SH-SY5Y (cell line): Measurements from ENCODE around the gene OPALIN.

Source experiments
- GATA2 ChIP-seq: IDR thresholded peaks from 2 replicates; pipeline ENCODE4 v1.6.1; 2011; ENCODE audit warnings: mild to moderate bottlenecking, low read depth, low read length
- GATA3 ChIP-seq: IDR thresholded peaks from 2 replicates; pipeline ENCODE4 v1.6.1; 2011; ENCODE audit warnings: low read depth, mild to moderate bottlenecking, low read length, moderate library complexity

Gene OPALIN

DNA sequence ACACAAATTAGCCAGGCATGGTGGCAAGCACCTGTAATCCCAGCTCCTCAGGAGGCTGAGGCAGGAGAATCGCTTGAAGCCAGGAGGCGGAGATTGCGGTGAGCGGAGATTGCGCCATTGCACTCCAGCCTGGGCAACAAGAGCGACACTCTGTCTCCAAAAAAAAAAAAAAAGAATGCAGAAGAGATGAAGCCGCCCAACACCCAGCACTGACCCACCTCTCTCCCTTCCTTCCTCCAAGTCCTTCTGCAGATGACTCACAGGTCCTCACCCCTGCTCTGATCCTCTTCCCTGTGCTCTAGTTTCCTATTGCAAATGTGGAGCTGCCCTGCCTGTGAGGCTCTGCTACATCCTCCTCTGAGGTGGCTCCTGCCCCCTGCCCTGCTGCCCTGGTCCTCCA lies 22.0 kb upstream of the OPALIN start:
- TF ChIP-seq GATA3 (no peak), GATA2 (no peak)

DNA sequence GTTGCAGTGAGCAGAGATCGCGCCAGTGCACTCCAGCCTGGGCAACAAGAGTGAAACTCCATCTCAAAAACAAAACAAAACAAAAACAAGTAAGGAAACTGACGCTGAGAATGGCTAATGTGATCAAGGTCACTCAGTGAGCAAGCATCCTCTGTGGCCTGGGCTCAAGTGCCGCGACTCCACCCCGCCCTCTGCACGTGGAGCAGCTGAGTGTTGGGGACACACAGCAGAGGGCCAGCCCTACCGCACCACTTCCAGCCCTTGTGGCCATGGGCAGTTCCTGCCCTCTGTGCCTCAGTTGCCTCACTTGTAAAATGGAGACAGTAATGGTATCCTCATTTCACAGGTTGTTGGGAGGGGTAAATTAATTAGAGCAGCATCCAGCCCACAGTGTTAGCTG lies 21.0 kb upstream of the OPALIN start:
- TF ChIP-seq GATA2 (no peak), GATA3 (no peak)

DNA sequence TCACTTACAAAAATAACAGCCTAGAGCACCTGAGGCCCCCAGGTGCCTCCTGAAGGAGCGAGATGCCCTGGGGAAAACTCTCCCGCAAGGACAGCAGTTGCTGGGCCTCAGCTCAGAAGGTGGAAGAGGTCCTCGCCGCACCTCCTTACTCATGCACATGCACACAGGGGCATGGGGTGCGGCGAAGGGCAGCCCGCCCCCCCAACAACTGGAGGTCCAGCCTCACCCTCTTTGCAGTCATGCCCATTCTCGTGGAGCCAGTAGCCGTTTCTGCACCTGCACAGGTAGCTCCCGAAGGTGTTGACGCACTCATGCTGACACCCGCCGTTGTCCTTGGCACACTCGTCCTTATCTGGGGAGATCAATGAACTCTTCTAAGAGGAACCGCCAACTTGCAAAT lies 19.9 kb upstream of the OPALIN start:
- TF ChIP-seq GATA3 (no peak), GATA2 (no peak)

DNA sequence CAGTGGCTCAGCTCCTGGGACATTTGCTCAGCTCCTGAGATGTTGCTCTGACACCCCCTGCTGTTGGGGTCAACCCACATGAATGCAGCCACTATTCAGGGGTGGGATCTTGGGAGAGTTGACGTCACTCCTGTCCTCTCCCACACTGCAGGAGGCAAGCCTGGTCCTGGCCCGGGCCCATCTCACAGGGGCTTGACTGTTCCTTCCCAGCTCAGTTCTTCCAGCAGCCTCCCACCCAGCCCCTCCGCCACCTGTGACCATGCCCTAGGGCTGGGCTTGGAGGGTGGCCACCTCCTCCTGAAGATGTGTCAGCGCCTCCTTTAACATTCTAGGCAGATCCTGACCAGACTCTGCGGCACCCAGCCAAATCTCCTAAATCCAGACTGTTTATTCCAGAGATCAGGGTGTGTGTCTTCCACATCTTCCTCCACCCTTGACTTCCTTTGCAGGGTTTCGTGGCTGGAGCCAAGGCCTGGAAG lies 19.1 kb upstream of the OPALIN start:
- TF ChIP-seq GATA2 = no peak

DNA sequence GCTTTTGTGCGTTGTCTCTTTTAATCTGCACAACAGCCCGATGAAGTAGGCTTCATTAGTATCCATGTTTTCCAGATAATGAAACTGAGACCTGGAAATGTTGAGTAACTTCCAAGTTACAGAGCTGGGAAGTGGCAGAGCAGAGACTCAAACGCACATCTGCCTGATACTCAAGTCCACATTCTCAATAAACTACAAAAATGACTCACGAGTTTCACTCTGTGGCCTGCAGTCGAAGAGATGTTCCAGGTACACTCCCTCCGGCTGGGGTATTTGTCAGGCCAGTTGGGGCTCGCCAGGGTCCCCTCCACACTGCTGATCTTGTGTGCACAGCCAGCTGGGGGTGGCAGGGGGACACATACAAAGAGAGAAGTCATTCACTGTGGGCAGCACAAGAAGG lies 17.7 kb upstream of the OPALIN start:
- TF ChIP-seq GATA3 (no peak), GATA2 (no peak)

DNA sequence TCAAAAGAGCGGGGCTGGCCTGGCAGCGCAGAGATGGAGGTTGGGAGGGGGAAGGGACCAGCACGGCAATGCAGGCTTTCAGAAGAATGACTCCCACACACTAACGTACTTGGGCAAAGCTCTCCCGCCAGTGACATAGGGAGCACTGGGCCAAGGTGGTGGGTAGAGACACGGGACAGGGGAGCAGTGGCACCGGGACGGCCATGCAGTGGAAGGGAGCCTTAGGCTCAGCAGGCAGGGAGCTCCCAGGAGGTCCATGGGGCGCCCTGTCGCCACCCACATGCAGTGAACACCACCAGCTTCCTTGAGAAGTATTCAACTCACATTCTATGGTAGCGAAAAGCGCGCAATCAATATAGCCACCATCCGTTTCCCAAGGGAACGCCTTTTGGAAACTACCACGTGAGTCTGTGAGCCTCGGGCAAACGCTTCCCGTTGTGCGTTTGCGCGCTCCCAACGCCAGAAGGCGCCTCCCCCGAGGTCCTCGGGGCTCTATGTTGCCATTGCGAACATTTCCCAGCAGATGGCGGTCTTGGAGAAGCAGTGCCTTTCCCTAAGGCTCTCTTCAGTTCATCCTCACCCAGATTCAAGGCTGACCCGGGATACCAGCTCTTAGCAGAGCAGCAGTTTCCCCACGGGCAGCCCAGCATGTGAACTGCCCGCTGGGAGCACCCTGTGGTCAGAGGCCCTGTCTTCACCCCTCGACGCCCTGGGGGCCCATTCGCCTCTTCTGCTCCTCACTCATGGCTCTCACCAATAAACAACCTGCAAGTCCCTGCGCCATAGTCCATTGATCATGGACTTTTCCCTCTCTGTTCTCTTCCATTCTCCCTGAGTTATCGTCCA lies 16.4 kb upstream of the OPALIN start:
- no peak for TF ChIP-seq GATA2
- TF ChIP-seq GATA3 = no peak

DNA sequence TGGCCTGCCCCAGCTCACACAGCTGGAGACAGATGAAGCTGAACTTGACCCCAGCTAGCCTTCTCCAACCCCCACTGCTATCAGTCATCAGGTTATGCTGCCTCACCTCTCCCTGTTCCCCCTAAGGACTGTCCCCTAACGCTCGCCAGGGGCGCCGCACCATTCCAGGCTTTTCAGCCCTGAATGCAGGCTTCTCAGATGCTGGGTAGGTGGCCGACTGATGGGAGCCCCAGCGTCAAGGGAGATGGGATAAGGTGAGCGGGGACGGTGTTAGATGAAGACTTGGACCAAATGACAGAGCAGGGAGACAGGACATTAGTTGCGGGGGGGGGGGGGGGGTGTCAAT lies 15.8 kb upstream of the OPALIN start:
- TF ChIP-seq GATA2 (no peak), GATA3 (no peak)

DNA sequence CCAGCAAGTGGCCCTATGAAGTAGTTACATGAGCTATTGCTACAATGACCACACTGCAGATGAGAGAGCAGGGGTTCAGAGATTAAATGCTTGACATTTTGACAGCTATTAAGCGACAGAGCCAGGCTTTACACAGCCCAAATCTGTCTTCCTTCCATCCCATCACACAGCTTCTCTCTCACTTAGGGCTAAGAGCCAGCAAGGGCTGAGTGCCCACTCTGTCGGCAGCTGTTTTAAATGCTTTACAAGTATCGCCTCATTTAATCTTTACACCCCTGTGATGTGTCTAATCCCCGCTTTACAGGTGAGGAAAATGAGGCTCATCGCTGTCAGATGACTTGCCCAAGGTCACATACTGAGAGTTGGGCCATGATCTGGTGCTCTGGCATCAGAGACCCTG lies 15.2 kb upstream of the OPALIN start:
- TF ChIP-seq GATA3 = no peak
- TF ChIP-seq GATA2 = no peak

DNA sequence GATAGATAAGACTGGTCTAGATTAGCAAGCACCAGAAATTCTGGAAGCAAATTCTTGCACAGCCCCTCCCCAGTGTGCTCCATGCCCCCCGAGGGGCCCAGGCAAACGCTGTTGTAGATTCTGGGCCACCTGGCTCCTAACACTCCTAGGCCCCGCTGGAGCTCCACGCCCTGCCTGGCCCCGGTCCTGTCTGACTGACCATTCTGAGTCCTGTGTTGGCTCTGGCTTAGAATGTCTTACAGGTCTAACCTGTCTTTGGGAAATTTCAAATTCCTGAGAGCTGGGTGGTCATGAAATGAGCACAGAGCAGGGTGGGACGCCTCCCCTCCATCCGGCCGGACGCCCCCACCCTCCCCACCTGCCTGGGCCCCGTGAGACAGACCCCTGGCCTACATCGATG lies 12.6 kb upstream of the OPALIN start:
- no peak for TF ChIP-seq GATA2
- TF ChIP-seq GATA3 = no peak

DNA sequence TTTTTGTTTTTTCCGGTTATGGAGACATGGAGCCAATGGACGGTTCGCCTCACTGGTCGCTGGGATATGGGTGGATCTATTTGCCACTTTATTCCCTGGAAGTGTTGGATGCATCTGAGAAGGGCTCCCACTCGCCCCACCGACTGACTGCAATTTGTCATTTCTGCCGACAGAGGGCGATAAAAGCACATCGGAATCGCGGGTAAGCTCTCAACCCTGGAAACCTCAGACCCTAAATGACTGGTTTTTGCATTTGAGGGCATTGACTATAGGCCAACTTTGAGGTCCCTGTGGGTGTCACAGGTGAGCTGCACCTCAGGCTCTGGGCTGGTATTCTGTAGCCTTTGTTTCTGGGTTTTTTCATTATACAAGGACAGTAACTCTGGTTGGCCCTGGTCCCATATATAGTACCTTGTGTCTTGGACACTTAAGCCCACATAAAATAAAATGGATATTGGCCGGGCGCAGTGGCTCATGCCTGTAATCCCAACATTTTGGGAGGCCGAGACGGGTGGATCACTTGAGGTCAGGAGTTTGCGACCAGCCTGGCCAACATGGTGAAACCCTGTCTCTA lies 11.9 kb upstream of the OPALIN start:
- TF ChIP-seq GATA3 (no peak), GATA2 (no peak)

DNA sequence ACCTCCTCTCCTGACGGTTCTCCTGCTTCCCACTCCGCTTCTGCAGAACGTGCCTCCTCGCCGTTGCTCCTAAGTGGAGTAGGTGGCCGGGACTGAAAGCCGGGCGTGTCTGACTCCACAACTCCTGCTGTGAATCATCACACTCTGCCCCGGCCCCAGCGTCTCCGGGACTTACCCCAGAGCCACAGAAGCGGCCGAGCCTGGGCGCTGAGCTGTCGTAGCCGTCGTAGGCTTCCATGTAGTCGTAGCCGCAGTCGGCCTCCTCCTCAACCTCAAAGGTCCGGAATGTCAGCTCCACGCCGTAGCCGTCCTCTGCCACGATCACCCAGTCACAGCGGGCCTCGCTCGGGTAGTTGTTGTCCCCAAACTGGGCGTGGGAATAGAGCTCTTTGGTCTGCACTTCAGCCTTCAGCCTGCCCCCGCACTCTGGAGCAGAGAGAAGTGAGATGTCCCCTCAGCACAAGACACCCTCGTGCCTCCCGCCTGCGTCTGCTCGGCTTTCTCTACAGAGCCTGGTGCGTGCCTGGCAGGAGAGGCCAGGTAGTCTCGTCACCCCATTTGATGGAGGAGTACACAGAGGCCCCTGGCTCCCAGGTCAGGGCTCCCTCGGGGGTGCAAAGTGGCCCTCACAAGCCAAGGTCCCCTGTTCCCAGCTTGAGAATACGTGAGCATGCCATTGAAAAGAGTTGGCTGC lies 11.2 kb upstream of the OPALIN start:
- no peak for TF ChIP-seq GATA3
- no peak for TF ChIP-seq GATA2

DNA sequence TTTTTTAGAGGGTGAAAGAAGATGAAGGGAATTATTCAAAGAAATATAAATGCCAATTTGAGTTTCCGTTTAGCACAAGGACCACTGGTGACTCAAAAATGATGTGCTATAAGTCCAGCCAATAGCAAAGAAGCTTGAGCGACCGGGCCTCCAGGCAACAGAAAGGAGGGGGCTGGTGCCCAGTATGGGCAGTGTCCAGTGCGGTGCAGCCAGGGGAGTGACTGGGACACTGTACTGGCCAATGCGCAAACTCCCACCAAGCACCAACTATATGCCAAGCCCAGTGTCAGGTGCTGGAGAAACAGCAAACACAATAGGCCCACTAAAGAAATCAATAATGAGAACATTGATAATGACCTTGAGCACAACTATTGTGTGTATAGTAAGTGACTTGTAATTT lies 10.2 kb upstream of the OPALIN start:
- no peak for TF ChIP-seq GATA3
- no peak for TF ChIP-seq GATA2

DNA sequence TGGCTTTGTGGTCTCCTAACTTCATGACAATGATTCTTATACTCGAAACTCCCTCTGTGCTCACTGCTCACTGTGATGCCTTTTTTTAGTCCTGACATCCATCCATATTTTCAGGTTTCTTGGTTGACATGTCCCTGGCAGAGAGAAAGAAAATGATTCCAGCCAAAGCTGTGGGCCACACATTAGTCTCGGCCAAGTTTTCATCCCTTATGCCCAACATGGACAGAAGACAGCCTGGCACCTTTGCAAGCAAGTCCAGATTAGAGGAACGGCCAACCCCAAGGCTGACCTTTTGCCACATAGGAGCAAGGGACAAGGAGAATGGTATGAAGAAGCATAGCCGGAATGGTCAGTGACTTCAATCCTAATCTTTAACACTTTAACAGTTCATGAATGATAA lies 8.7 kb upstream of the OPALIN start:
- TF ChIP-seq GATA2 (no peak), GATA3 (no peak)

DNA sequence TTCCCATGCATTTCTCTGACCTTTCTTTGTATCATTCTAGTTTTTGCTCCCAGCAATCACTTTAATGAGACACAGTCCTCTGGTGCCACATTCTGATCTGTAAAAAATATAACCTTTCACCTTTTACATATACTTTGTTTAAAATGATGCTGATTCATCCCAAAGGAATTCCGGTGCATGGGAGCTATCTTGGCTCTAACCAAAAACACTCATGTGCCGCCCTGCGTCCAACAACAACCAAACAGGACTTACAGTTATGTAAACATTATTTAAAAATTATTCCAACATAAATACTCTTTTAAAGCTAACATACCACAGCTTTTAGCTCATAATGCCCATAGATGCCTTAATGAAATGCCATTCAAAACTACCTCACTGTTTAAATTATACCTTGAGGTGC lies 7.7 kb upstream of the OPALIN start:
- TF ChIP-seq GATA2 = no peak
- no peak for TF ChIP-seq GATA3

DNA sequence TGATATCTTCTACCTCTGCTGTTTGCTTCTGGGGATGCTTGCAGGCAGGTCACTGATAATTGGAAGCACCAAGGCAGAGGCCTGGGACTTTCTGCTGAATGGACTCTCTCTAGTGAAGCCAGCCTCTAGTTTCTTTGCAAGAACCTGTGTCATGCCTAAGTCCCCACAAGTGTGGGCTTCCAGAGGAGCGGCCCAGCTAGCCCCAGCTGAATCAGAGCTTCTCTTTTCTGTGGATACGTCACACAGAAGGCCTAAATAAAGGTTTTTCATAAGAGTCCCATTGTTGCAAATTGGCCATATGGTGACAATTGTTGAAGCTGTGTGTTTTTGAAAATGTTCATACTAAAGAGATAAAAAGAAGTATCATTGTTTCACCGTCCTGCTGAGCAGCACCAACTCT lies 6.8 kb upstream of the OPALIN start:
- no peak for TF ChIP-seq GATA2
- no peak for TF ChIP-seq GATA3

DNA sequence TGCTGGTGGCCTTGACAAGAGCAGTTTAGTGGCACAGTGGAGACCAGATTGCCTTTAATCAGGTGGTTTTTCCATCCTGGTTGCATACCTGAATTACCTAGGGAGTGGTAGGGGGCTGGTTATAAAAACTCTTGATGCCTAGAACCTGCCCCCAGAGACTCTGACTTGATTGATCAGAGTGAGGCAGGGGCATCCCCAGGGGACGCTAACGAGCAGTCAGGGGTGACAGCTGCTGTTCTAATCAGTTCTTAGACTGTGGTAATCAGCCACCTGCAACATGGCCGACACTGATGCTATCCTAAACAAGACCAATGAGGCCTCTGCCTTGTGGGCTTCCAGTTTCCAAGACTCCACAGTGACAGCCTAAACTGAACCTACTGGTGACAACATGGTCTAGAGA lies 2.0 kb upstream of the OPALIN start:
- no peak for TF ChIP-seq GATA2
- TF ChIP-seq GATA3 = no peak
